Measurements from ENCODE around the gene SCN8A.

DNA sequence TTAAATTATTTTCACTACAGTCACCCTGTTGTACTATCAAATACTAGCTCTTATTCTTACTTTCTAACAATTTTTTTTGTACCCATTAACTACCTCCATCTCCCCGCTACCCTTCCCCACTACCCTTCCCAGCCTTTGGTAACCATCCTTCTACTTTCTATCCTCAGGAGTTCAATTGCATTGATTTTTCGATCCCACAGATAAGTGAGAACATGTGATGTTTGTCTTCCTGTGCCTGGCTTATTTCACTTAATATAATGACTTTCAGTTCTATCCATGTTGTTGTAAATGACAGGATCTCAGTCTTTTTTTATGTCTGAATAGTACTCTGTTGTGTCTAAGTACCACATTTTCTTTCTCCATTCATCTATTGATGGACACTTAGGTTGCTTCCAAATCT lies 139.7 kb downstream of the SCN8A start:
- TF ChIP-seq, protein P1, sequence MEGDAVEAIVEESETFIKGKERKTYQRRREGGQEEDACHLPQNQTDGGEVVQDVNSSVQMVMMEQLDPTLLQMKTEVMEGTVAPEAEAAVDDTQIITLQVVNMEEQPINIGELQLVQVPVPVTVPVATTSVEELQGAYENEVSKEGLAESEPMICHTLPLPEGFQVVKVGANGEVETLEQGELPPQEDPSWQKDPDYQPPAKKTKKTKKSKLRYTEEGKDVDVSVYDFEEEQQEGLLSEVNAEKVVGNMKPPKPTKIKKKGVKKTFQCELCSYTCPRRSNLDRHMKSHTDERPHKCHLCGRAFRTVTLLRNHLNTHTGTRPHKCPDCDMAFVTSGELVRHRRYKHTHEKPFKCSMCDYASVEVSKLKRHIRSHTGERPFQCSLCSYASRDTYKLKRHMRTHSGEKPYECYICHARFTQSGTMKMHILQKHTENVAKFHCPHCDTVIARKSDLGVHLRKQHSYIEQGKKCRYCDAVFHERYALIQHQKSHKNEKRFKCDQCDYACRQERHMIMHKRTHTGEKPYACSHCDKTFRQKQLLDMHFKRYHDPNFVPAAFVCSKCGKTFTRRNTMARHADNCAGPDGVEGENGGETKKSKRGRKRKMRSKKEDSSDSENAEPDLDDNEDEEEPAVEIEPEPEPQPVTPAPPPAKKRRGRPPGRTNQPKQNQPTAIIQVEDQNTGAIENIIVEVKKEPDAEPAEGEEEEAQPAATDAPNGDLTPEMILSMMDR (IDR thresholded peaks at IDR 0.05): no peak
- TF ChIP-seq POLR2A (IDR thresholded peaks at IDR 0.05): no peak
- TF ChIP-seq POLR2AphosphoS5 (IDR thresholded peaks at IDR 0.05): no peak

All from prostate gland (tissue), 2 donors.